Neural crest cell (in vitro differentiated cells): ENCODE data around the gene GXYLT2. TPM values are rescaled to one million over a fixed set of nuclear protein-coding genes. Genes with fewer than 3 reads are reported as not detected.
A peak's percentile ranks its signal among the peaks of the same experiment; 100 is the strongest.

Source experiments
- DNase-seq: peaks from one replicate; pipeline ENCODE4 v3.0.0; 2021; ENCODE audit warnings: low read depth, mixed read lengths, low spot score
- H3K27ac Mint-ChIP-seq: one replicate; pipeline ENCODE4 v1.8.0; 2021; ENCODE audit warnings: mild to moderate bottlenecking, mixed read lengths; ENCODE audit not compliant: unreplicated experiment
- H3K27me3 Mint-ChIP-seq: 2 replicates; pipeline ENCODE4 v1.8.0; 2021; ENCODE audit warnings: low read depth, mild to moderate bottlenecking, mixed read lengths
- H3K36me3 Mint-ChIP-seq: 2 replicates; pipeline ENCODE4 v1.8.0; 2021; ENCODE audit warnings: low read depth, mild to moderate bottlenecking, mixed read lengths
- H3K4me1 Mint-ChIP-seq: 2 replicates; pipeline ENCODE4 v1.8.0; 2021; ENCODE audit warnings: mixed read lengths
- H3K4me3 Mint-ChIP-seq: one replicate; pipeline ENCODE4 v1.8.0; 2021; ENCODE audit warnings: mild to moderate bottlenecking, mixed read lengths
- H3K9me3 Mint-ChIP-seq: 2 replicates; pipeline ENCODE4 v1.8.0; 2021; ENCODE audit warnings: mixed read lengths
- CTCF ChIP-seq: fragments of 200-600 bp; sonication (generic); conservative IDR thresholded peaks from 2 replicates; pipeline ENCODE4 v1.5.0; 2021; ENCODE audit warnings: antibody characterized with exemption, mild to moderate bottlenecking
- total RNA-seq: library from RNA; stranded (reverse); gene quantifications from 2 replicates; pipeline ENCODE4 v1.2.1, GENCODE V29; 2021

The GXYLT2 gene
- total RNA-seq, 1 donor from 2014 or later = 1.2 TPM

GRCh38 chr3:72993391-72993790 lies 105.5 kb downstream of the GXYLT2 start:
- Mint-ChIP-seq H3K4me1 (peaks cover 9% of the 10 kb centered on the region), H3K4me3 (peak overlapping the region; percentile 43), H3K36me3 (no peaks in the 10 kb centered on the region), H3K27me3 (no peaks in the 10 kb centered on the region), H3K9me3 (no peaks in the 10 kb centered on the region), H3K27ac (no peak overlapping the region)
- no peak for DNase-seq
- TF ChIP-seq CTCF = peak; percentile 25

GRCh38 chr3:72995337-72995736 lies 107.5 kb downstream of the GXYLT2 start:
- peaks cover 5% of the 10 kb centered on the region for H3K36me3 Mint-ChIP-seq
- H3K4me3 Mint-ChIP-seq = peak overlapping the region; percentile 85
- no peaks in the 10 kb centered on the region for H3K9me3 Mint-ChIP-seq
- H3K4me1 Mint-ChIP-seq = peaks cover 28% of the 10 kb centered on the region
- H3K27ac Mint-ChIP-seq = no peak overlapping the region
- TF ChIP-seq CTCF = no peak
- H3K27me3 Mint-ChIP-seq = no peaks in the 10 kb centered on the region
- DNase-seq = no peak

- H3K9me3 Mint-ChIP-seq = no peaks in the 10 kb centered on the region
- H3K36me3 Mint-ChIP-seq = peaks cover 9% of the 10 kb centered on the region
- peaks cover 35% of the 10 kb centered on the region for H3K4me1 Mint-ChIP-seq
- DNase-seq = no peak
- no peaks in the 10 kb centered on the region for H3K27me3 Mint-ChIP-seq
- H3K27ac Mint-ChIP-seq = peak overlapping the region; percentile 95
- H3K4me3 Mint-ChIP-seq = peak overlapping the region; percentile 85
- TF ChIP-seq CTCF = no peak
Measured at GRCh38 chr3:72996121-72996472, 108.3 kb downstream of the GXYLT2 start.

- no peaks in the 10 kb centered on the region for H3K27me3 Mint-ChIP-seq
- no peak for TF ChIP-seq CTCF
- no peaks in the 10 kb centered on the region for H3K9me3 Mint-ChIP-seq
- H3K27ac Mint-ChIP-seq = peak within 1 kb of the TSS; percentile 95
- H3K36me3 Mint-ChIP-seq = peaks cover 9% of the 10 kb centered on the region
- peak; percentile 82 for DNase-seq
- H3K4me3 Mint-ChIP-seq = peak within 1 kb of the TSS; percentile 92
- peaks cover 37% of the 10 kb centered on the region for H3K4me1 Mint-ChIP-seq
Measured at GRCh38 chr3:72996473-72997333, 108.9 kb downstream of the GXYLT2 start, which contains the start of gene PPP4R2. TSS of gene PPP4R2 (plus strand) at chr3:72996811. CDS start at chr3:72997038, 227 bp downstream.

- peak; percentile 18 for DNase-seq
- TF ChIP-seq CTCF = peak; percentile 62
- Mint-ChIP-seq H3K36me3 (peaks cover 12% of the 10 kb centered on the region), H3K27ac (peak overlapping the region; percentile 87), H3K27me3 (no peaks in the 10 kb centered on the region), H3K4me1 (peaks cover 40% of the 10 kb centered on the region), H3K9me3 (no peaks in the 10 kb centered on the region), H3K4me3 (peak overlapping the region; percentile 92)
Measured at GRCh38 chr3:72997421-72997961, 109.6 kb downstream of the GXYLT2 start.
